GM18870 (cell line): ENCODE results near the gene MOB3B.
"Not testable (repeated sequence)": the region's sequence is repeated elsewhere in the genome, so short reads cannot be mapped to it uniquely, and the experiment has no call there.

Source experiments
- ATAC-seq: cut with Tn5 transposase; IDR thresholded peaks from one replicate; pipeline ENCODE4 v1.9.1; 2021; ENCODE audit warnings: moderate library complexity; ENCODE audit not compliant: unreplicated experiment

The MOB3B gene

DNA sequence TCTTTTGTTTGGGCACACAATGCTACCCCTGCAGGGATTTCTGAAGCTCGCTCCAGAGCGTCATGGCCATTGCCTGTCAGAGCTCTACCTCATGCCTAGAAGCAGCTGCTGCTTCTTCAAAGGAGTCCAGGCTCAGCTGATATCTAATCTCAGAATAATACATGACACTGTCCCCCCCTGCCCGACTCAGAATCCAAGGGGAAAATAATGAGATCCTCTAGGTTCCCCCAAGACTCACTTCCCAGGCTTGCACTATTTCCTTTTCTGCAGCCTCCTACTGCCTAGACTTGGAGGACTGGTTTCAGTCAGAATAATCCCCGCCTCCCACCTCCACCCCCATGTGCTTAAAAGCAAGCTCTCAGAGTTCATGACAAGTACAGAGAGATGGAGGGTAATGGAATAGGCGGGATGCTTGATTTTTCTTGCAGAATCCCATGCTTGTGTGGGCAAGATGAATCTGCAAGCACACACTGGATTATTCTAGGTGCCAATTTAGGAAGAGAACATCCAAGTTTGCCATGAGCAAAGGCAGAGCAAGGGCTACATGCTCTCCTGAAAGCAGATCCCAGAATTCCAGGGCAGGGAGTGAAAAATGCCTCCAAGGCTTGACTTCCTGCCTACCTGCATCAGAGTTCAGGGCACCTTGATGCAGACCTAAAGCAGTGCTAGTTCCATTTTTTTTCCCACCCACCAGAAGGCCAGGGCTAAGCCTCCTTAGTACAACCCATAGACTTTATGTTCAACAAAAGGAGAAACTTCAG is 102.9 kb downstream of the MOB3B start:
- no peak for ATAC-seq

DNA sequence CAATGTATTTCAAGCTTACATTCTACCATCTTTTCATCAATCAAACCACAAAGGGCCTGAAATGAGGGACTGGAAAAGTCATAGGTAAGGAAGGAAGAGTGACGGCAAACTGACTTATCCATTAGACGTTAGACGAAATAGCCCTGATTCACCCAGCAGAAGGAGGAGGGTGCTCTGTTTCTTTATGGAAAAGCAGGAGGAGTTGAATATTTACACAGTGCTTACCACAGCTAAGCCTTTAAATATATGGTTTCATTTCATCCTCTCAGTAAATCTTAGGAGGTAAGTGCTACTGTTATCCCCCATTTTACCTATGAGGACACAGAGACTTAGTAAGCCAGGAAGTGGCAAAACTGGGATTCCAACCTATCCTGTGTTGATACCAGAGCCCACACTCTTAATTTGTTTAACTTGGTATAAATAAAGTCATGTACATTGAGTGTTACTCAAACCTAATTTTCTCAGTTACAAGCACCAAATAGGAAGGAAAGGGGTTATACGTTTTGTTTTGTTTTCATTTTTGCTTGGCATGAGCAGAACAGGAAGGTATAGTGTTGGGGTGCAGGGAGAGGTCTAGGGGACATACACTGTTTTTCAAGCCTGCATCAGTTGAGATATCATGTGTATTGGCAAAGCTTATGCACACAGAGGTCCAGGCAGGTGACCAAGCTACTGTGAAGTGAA is 103.6 kb downstream of the MOB3B start:
- ATAC-seq = peak; percentile 50

DNA sequence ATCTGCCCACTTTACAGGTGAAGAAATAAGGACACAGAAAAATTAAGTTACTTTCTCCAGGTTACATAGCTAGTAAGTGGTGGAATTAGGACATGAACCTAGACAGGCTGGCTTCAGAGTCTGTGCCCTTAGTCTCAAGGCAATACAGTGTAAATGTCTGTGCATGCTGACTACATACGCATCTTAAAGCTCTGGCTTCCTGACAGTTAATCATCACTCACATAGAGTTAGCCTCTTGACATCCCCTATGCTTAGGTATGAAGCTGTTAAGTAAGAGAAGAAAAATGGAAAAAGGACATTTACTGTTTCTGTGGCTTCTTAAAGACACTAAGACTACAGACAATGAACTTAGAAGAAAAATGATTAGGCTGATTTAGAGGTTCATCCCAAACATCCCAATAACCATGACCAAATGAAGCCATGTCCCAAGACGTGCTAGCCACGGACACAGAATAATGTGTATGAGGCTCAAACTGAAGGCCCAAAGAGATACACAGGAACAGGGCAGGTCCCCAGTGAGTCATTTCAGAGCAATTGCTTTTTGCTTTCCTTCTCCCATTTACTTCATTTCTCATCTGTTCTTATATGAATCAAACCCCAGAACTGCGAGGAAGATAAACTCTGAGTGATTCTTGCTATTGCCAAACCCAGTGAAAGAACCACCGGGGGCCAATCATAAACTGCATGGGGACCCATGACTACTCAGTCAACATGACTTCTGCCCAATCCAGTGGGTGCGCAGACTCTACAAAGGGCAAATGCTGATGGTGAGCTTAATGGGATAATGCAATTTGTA is 105.5 kb downstream of the MOB3B start:
- no peak for ATAC-seq

DNA sequence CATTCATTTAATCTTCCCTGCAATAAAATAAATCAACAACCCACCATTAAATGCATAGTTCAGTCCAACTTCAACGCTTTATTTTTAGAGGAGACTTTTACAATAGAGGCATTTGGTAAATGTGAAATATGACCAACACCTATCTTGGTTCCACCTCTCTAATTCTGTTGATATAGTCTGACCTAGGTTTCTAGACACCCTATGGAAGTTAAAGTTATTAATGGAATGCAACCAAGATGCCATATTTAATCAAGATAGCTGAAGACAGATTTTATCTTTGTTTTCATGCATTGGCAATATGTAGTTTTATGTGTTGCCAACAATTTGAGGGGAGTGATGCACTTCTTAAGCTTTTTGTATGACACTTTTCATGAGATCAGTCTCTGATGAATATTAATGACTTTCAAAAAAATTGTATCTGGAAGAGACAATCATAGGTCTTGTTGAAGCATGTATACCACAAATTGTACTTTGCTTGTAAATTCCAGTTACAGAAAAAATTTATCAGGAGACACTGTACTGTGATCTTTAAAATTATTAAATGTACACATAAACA is 107.3 kb downstream of the MOB3B start:
- ATAC-seq = no peak

DNA sequence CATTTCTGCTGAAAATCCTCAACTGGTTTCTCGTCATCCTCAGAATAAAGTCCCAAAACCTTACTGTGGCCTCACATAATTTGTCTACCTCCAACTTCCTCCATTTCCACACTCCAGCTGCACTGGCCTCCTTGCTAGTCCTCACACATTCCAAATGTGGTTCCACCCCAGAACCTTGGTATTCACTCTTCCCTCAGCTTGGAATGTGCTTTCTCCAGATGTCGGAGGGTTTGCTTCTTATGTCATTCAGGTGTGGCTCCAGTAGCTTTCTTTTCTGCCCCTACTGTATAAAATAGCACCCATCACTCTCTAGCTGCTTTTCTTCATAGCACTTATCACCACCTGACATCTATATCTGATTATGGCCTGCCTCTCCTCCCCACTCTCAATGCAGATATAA is 108.0 kb downstream of the MOB3B start:
- ATAC-seq = no peak

DNA sequence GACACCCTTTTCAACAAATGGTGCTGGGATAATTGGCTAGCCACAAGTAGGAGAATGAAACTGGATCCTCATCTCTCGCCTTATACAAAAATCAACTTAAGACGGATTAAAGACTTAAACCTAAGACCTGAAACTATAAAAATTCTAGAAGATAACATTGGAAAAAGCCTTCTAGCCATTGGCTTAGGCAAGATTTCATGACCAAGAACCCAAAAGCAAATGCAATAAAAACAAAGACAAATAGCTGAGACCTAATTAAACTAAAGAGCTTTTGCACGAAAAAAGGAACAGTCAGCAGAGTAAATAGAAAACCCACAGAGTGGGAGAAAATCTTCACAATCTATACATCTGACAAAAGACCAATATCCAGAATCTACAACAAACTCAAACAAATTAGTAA is 110.1 kb downstream of the MOB3B start:
- ATAC-seq = not testable (repeated sequence)

DNA sequence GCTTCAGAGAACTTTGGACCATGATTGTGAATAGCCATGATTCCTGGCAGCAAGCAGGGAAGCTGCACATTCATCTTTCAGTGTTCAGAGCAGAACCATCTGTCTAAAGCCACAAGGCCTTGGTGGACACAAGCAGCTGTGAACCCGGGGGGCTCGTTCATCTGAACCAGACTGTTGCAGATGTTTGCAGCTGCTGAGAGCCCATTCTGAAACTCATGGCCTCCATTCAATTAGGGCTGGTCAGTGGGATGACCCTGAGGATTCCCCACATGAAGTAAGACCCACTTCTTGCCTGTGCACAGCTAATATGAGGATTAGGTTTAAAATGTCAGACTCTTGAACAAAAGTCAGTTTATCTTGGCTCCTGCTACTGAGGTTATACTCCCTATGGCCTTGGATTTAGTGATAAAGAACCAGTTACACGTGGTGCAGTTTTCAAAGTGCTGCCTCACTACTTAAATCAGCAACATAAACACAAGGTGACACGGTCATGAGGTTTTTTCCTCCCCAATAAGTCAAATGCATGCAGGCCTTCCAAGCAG is 115.3 kb downstream of the MOB3B start:
- ATAC-seq = no peak

DNA sequence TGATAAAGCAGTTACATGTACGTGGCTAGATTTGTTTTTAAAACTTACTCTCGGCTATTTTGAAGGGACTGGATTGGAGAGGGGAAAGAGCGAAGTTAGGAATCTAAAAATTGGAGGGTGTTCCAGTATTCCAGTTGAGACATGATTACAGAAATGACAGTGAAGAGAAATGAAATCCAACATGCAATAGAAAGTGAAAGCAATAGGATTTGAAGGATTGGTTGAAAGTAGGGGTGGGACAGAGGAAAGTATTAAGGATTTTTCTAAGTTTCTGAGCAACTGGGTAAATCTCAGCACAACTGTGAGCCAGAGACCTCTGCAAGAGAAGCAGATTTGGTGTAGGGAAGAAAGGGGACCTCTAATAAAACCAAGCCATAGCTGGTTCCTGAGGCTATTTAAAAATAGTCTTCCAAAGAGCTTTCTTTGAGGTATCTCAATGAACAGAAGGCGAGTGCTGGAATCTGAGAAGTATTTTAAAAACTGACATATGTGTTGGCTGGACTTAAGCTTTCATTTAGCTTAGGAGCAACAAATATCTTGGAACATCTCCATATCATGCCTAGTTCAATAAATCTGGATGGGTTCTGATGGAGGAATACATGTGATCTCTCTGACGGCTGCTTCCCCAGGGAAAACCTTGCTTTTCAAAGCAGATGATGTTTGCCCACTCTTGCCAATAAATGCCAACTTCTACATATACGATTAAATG is 115.9 kb downstream of the MOB3B start:
- no peak for ATAC-seq

DNA sequence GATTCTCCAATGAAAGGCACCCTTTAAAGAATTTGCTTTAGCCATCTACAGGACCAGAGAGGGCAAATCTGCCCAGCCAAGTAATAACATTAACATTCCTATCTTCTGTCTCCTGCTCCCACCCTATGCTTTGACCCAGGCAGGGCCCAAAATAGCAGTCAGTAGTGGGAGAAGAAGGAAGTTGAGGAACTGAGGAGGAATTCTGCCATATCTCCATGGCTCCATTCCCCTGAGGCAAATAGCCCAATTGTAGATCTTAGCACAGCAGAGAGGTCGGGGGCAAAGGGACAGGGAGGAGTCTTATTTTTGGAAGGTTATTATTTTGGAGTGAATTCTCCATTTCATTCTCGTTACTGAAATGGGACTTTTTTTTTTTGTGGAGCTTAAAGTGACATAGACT is 116.7 kb downstream of the MOB3B start:
- ATAC-seq = no peak

DNA sequence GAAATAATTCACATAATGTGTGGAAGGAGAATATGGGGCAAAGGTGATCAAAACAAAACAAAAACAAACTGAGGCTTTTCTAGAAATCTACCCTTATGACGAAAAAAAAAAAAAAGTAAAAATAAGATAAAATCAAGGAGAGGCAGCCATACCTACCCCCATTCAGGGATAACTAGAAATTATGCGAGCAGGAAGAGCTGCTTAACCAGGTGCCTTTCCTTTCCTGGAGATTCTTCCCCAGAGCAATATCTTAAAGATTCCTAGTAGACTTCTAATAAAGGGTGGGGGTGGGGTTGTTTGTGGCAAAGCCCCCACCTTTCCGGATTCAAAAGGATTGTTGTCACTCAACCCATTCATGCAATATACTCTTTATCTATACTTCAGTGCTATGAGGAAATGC is 117.5 kb downstream of the MOB3B start:
- no peak for ATAC-seq

DNA sequence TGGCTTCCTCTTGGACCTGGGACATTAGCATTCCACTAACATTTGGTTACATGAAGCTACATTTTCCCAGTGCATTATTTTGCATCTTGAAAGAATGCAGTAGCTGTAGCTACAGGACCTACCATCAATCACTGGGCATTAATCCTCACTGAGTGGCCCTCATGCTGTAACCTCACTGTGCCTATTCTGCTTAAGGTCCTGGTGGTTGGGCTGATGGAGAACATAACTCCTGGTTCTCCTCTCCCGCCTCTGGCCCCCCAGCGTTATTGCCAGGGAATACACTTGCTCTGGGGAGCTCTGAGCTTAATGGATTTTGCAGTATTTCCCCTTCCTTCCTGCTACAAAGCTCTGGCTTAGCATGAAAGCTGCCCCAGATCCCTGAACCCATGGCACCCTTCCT is 121.1 kb downstream of the MOB3B start:
- ATAC-seq = no peak

DNA sequence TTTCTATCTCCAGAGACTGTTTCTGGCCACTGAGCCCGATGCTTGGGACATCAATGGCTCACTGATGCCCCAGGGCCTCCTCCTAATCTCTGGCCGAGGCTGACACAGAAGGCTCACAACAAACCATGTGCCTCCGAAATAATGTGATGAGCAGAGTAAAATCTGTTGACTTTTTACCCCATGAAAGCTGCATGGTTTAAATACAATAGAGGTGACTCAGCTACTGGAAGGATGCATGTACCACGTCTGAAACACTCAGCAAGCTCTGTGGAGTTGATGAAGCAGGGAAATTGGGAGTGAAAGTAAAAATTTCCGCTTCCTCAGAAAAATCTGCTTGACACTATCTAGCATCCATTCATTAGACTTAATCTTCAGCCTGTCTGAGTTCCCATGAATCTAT is 121.6 kb downstream of the MOB3B start:
- ATAC-seq = no peak

DNA sequence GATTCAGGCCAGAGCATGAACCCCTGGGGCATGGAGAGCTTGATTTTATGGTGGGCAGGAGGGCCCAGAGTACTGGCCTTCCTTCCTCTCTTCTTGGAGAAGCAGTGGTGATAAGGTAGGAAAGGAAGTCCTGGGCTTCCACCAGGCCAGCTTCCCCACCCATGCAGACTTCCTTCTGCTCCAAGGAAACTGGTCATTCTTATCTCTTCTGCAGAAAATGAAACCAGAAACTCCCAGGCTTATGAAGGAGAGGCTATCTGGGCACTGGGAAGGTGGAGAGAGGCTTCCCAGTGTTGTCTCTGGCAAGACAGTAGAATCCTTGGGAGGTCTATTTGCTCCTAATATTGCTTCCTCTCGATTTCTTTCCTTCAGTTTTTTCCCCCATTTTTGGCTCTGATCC is 122.1 kb downstream of the MOB3B start:
- no peak for ATAC-seq

DNA sequence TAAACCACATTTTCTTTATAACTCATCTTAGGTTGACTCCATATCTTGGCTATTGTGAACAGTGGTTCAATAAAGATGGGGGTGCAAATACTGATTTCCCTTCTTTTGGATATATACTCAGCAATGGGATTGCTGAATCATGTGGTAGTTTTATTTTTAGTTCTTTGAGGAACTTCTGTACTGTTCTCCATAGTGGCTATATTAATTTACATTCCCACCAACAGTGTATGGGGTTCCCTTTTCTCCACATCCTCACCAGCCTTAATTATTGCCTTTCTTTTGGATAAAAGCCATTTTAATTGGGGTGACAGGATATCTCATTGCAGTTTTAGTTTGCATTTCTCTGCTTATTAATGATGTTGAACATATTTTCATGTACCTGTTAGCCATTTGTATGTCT is 125.0 kb downstream of the MOB3B start:
- no peak for ATAC-seq

DNA sequence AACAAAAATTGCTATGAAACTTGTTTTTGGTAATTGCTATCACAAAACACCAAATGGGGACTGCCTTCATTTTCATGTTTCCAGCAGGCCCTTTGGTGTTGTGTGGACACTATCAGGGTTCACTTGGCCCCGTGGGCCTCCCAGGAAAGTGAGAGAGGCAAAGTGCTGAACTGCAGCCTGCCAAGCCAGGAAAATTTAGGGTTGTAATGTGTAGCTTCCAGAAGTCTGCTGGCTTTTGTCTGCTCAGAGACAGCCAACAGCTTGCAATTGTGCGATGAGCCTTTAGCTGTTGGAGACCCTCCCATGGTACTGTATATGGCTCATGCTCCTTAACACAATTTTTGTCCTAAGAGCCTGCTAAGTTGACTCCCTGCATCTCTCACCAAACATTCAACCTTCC is 127.0 kb downstream of the MOB3B start:
- ATAC-seq = no peak

DNA sequence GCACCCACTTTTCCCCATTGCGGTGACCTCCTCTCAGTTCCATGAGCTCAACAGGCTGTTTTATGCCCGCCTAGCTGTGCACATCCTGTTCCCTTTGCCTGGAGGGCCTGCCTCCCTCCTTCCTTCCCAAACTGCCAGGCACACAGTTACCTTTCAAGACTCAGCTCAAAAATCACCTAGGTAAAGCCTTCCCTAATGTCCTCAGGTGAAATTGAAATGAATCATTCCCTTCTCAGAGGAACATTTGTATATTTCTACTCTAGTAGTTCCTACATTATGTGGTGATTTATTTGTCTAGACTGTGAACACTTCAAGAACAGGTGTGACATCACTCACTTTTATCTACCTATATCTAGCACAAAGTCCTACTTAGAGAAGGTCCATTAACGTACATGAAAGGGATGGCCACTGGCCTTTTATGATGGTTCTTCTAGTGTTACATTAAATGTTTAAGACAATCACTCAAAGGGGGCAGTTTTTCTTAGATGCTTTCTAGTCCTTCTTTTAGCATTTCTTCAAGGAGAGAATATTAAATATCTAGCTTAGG is 129.2 kb downstream of the MOB3B start:
- ATAC-seq = no peak

DNA sequence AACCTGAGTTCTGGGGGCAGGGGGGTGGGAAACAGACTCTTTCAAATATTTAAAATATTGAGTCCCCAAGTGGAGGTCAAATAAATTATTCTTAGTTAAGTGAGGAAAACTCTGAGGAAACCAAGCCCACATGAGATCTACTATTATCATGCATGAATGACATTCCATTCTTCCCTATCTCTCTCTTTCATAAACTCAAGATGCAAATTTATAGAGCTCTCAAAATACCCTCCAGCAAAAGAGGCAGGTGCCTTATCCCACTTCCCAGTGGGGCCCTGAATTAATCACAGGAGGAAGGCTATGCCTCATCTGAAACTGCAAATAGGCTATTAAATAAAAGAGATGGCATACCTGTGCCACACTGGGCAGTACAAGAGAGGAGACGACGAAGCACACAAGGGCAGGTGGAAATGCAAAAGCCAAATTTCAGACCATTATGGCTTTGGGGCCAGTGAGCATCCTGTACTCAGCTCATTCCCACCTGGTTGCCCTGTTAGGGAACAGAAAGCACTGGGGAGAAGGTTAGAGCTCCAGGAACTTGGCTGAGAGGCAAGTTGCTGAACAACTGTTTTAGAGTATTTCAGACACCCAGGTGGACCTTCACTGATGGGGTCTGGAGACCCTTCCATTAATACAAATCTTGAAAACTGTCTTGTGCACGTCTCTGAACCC is 130.5 kb downstream of the MOB3B start:
- no peak for ATAC-seq

DNA sequence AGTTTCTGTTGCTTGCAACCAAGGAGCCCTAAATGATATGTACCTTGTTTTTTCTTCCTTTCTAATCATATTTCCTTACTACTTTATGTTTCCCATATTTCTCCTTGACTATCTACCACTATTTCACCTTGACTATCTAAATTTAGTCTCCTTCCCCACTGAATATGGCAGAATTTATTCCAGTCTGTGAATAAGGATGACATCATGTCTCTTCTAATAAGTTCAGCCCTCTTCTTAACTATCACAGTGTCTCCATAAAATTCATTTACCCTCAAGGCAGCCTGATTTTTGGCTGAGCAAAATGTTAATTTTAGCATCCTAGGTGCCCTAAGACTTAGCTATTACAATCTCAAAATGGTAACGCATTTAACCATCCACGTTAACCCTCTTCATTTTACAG is 133.1 kb downstream of the MOB3B start:
- no peak for ATAC-seq

DNA sequence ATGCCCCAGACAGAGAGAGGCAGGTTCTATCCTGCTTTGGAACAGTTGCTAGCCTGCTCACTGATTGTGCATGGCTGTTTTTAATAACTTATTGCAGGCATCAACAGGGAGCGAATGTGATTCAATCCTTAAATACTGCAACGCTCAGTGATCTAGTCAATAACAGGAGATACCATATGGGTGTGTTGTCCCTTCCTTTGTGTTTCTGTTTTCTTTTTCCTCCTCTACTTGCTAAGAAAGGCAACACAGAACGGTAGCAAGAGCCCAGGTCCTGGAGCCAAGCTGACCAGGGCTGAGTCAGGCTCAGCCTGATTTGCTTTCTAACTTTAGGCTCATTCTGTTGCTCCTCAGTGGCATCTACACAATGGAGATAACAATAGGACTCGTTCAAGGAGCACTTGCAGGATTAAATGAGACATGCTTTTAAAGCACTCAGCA is 134.1 kb downstream of the MOB3B start:
- no peak for ATAC-seq

DNA sequence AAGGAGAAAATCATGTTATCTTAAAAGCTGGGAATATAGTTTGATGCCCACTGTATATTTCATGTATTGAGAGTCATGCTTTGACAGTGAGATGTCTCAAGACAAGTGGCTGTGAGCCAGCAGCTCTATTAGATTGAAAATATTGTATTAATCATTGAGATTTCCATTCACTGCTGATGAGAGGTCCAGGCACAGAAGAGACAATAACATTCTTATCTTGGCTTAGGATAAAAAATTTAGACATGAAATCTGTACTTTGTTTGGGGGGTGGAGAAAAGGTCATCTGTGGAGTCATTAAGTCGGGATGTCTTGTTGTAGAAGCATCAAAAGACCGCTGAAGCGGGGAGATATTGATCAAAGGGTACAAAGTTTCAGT is 134.8 kb downstream of the MOB3B start:
- no peak for ATAC-seq
